HepG2 (cell line): ENCODE results near the gene CNNM2. TPM values are rescaled to one million over a fixed set of nuclear protein-coding genes. Genes with fewer than 3 reads are reported as not detected.

Experiments
- AKNA ChIP-seq: sonication (generic); formaldehyde crosslinking; IDR thresholded peaks from 2 replicates; pipeline ENCODE4 v1.4.0; 2020; ENCODE audit warnings: missing genetic modification reagents, borderline replicate concordance
- ATF1 ChIP-seq: IDR thresholded peaks from 2 replicates; pipeline ENCODE4 v1.6.1; 2016; ENCODE audit warnings: mild to moderate bottlenecking, control low read depth
- ATM ChIP-seq: fragments of 450-650 bp; IDR thresholded peaks from 2 replicates; pipeline ENCODE4 v1.7.1; 2017; ENCODE audit warnings: mild to moderate bottlenecking, borderline replicate concordance
- BCLAF1 ChIP-seq: fragments of 450-650 bp; IDR thresholded peaks from 2 replicates; pipeline ENCODE4 v1.6.1; 2017; ENCODE audit warnings: mild to moderate bottlenecking
- FLYWCH1 ChIP-seq: sonication (generic); formaldehyde crosslinking; IDR thresholded peaks from 2 replicates; pipeline ENCODE4 v1.8.1; 2023; ENCODE audit warnings: mild to moderate bottlenecking, missing genetic modification reagents
- FOXA1 ChIP-seq, 2 experiments: fragments of 450-650 bp in 1 of 2; sonication (generic) in 1 of 2; formaldehyde crosslinking in 1 of 2; IDR thresholded peaks; 2 replicates each; pipeline versions ENCODE4 v1.4.0 to v1.6.1; 2016 to 2020; ENCODE audit warnings: missing genetic modification reagents in 1 of 2
- KMT2A ChIP-seq: sonication (generic); formaldehyde crosslinking; IDR thresholded peaks from 2 replicates; pipeline ENCODE4 v1.4.0; 2020; ENCODE audit warnings: missing genetic modification reagents
- RXRA ChIP-seq: sonication (generic); formaldehyde crosslinking; IDR thresholded peaks from 2 replicates; pipeline ENCODE4 v1.5.1; 2020; ENCODE audit warnings: missing genetic modification reagents
- STAT6 ChIP-seq: sonication (generic); formaldehyde crosslinking; IDR thresholded peaks from 2 replicates; pipeline ENCODE4 v1.4.0; 2020; ENCODE audit warnings: missing genetic modification reagents, mild to moderate bottlenecking, borderline replicate concordance
- TCF7L2 ChIP-seq: IDR thresholded peaks from 2 replicates; pipeline ENCODE4 v1.6.1; 2011; ENCODE audit warnings: mild to moderate bottlenecking, low read depth, low read length, moderate library complexity
- XBP1 ChIP-seq: sonication (generic); formaldehyde crosslinking; IDR thresholded peaks from 2 replicates; pipeline ENCODE4 v1.5.0; 2020; ENCODE audit warnings: missing genetic modification reagents
- ZNF484 ChIP-seq: sonication (generic); formaldehyde crosslinking; IDR thresholded peaks from 2 replicates; pipeline ENCODE4 v1.5.1; 2020; ENCODE audit warnings: mild to moderate bottlenecking, low read depth, missing genetic modification reagents, borderline replicate concordance
- ZNF792 ChIP-seq: IDR thresholded peaks from 2 replicates; pipeline ENCODE4 v1.6.1; 2016
- ZNF841 ChIP-seq: sonication (generic); formaldehyde crosslinking; IDR thresholded peaks from 2 replicates; pipeline ENCODE4 v1.8.1; 2023; ENCODE audit warnings: missing genetic modification reagents, borderline replicate concordance
- polyA plus RNA-seq, 8 experiments: library from polyadenylated mRNA; depleted of rRNA in 3 of 8; stranded (reverse) in 7 of 8; unstranded in 1 of 8; fragments of >200 nt; fragmentation: Illumina TruSeq in 4 of 8; extraction: Trizol in 4 of 8; gene quantifications; 2 replicates each; pipeline versions ENCODE4 v1.2.1 to v1.2.3, GENCODE V29; 2011 to 2016; ENCODE audit warnings: low read depth in 4 of 8, missing spikeins in 1 of 8, mixed read lengths in 1 of 8; ENCODE audit not compliant: insufficient read depth in 1 of 8
- total RNA-seq, 5 experiments: library from RNA; depleted of rRNA; stranded (reverse); fragments of >200 nt; fragmentation: Illumina TruSeq; extraction: Trizol; gene quantifications; 2 replicates each; pipeline ENCODE4 v1.2.3, GENCODE V29; 2016; ENCODE audit warnings: low read depth in 1 of 5

CNNM2 gene
- total and polyA plus RNA-seq, 2 of the 13 experiments (the other 11 are each of a cell fraction or from before 2014, with no cell fraction given): 7.1 to 9.0 TPM

GRCh38 chr10:103120977-103121735, 203.1 kb downstream of the CNNM2 start (continued):
- TF ChIP-seq AKNA (CRISPR knock-in tag) (no peak), BCLAF1 (no peak), FOXA1 (IDR thresholded peaks at IDR 0.05) (no peak), FOXA1 (CRISPR knock-in tag; IDR thresholded peaks at IDR 0.05) (peak; percentile 73), ZNF841 (CRISPR knock-in tag) (no peak), KMT2A (no peak), ATM (no peak), FLYWCH1 (CRISPR knock-in tag) (no peak), RXRA (CRISPR knock-in tag) (no peak; the same call in 1 of the 2 replicates), ZNF792 (CRISPR knock-in tag) (0 out of 2 replicates have a peak, but pooled peaks have one; percentile 45), TCF7L2 (no peak), ZNF484 (CRISPR knock-in tag) (no peak), ATF1 (no peak), XBP1 (CRISPR knock-in tag) (no peak), STAT6 (no peak)
